GM12878 (cell line): ENCODE results near the gene CCHCR1. TPM values are rescaled to one million over a fixed set of nuclear protein-coding genes. Genes with fewer than 3 reads are reported as not detected.

ENCODE experiments used
- ATAC-seq: fragments of 200-7000 bp; cut with Tn5 transposase; 3 replicates; pipeline ENCODE4 v1.9.1; 2020; ENCODE audit warnings: mild to moderate bottlenecking, moderate library complexity
- BruUV-seq: library from RNA; stranded (reverse); fragments of 400-500 nt; replicated peaks from 2 replicates; lab custom pipeline; 2021; lab: Mats Ljungman, UMichigan
- CTCF ChIA-PET: fragments of 300-600 bp; sonication (Branson Sonifier 250); formaldehyde crosslinking; extraction: SDS; loops from one replicate; lab custom pipeline; 2021; ENCODE audit warnings: inconsistent platforms; lab: Yijun Ruan, JAX
- POLR2A ChIA-PET: fragments of 350-600 bp; formaldehyde crosslinking; extraction: SDS; loops from one replicate; lab custom pipeline; 2021; ENCODE audit warnings: inconsistent platforms; lab: Charles Lee
- RAD21 ChIA-PET: fragments of 300-600 bp; sonication (Branson Sonifier 250); formaldehyde crosslinking; loops from one replicate; lab custom pipeline; 2023; ENCODE audit warnings: antibody characterized with exemption; ENCODE audit not compliant: unreplicated experiment; lab: Charles Lee
- SMC1A ChIA-PET: fragments of 300-600 bp; sonication (Branson Sonifier 250); formaldehyde crosslinking; loops from one replicate; lab custom pipeline; 2023; ENCODE audit not compliant: unreplicated experiment, uncharacterized antibody; lab: Charles Lee
- DNase-seq: peaks from one replicate; pipeline ENCODE4 v3.0.0-alpha.2; 2011; ENCODE audit warnings: low read depth, low spot score
- FAIRE-seq: peaks from 3 replicates; lab custom pipeline; 2011; peaks lifted over from hg19 to GRCh38; lab: Jason Lieb, UNC
- H2AFZ ChIP-seq: 2 replicates; pipeline ENCODE4 v1.6.0; 2011; ENCODE audit warnings: low read depth, low read length, control low read depth; ENCODE audit not compliant: control insufficient read depth
- H3K27ac ChIP-seq: 2 replicates; pipeline ENCODE4 v1.5.1; 2011; ENCODE audit warnings: control low read depth; ENCODE audit not compliant: control insufficient read depth, insufficient read depth
- H3K27me3 ChIP-seq, 2 experiments: replicated peaks in 1 of 2; 2 replicates each; pipeline versions ENCODE4 v1.6.0 to v1.6.1; 2011; ENCODE audit warnings: low read length in 1 of 2; ENCODE audit not compliant: control insufficient read depth in 2 of 2, insufficient read depth in 2 of 2
- H3K36me3 ChIP-seq, 2 experiments: 2 replicates each; pipeline ENCODE4 v1.5.1; 2011; ENCODE audit warnings: low read length in 1 of 2; ENCODE audit not compliant: control insufficient read depth in 2 of 2, insufficient read depth in 2 of 2
- H3K4me1 ChIP-seq: 2 replicates; pipeline ENCODE4 v1.6.1; 2011; ENCODE audit warnings: mild to moderate bottlenecking, low read length, moderate library complexity, mixed read lengths; ENCODE audit not compliant: control insufficient read depth, insufficient read depth
- H3K4me2 ChIP-seq: 2 replicates; pipeline ENCODE4 v1.6.0; 2011; ENCODE audit warnings: control low read depth; ENCODE audit not compliant: control insufficient read depth, insufficient read depth
- H3K4me3 ChIP-seq: fragments of 200-600 bp; sonication (generic); 2 replicates; pipeline ENCODE4 v1.5.1; 2016
- H3K79me2 ChIP-seq: 2 replicates; pipeline ENCODE4 v1.6.0; 2011; ENCODE audit warnings: low read length; ENCODE audit not compliant: control insufficient read depth, insufficient read depth
- H3K9ac ChIP-seq: 2 replicates; pipeline ENCODE4 v1.8.0; 2011; ENCODE audit warnings: low read length, control low read depth, mixed read lengths; ENCODE audit not compliant: control insufficient read depth, insufficient read depth
- H3K9me3 ChIP-seq: replicated peaks from 3 replicates; pipeline ENCODE4 v1.5.1; 2011; ENCODE audit warnings: mild to moderate bottlenecking, low read length; ENCODE audit not compliant: control insufficient read depth, insufficient read depth
- H4K20me1 ChIP-seq: 2 replicates; pipeline ENCODE4 v1.6.0; 2011; ENCODE audit not compliant: control insufficient read depth, insufficient read depth
- CREM ChIP-seq: IDR thresholded peaks from 2 replicates; pipeline ENCODE4 v1.6.1; 2014; ENCODE audit warnings: antibody characterized with exemption, low read depth
- EGR1 ChIP-seq, 2 experiments: IDR thresholded peaks; 1 replicate in 1 of 2; 2 replicates in 1 of 2; pipeline ENCODE4 v1.6.1; 2011 to 2012; ENCODE audit warnings: low read depth in 2 of 2, low read length in 2 of 2, borderline replicate concordance in 1 of 2, mild to moderate bottlenecking in 1 of 2, moderate library complexity in 1 of 2
- FOXM1 ChIP-seq: IDR thresholded peaks from 2 replicates; pipeline ENCODE4 v1.6.1; 2012; ENCODE audit warnings: low read depth, mild to moderate bottlenecking, inconsistent platforms, low read length, moderate library complexity
- IKZF1 ChIP-seq: fragments of 450-650 bp; conservative IDR thresholded peaks from 2 replicates; pipeline ENCODE4 v1.6.1; 2017; ENCODE audit warnings: antibody characterized with exemption, mild to moderate bottlenecking
- IKZF2 ChIP-seq, 2 experiments: fragments of 450-650 bp; IDR thresholded peaks; 2 replicates each; pipeline ENCODE4 v1.6.1; 2017; ENCODE audit warnings: mild to moderate bottlenecking in 2 of 2, moderate library complexity in 2 of 2
- IRF4 ChIP-seq: IDR thresholded peaks from 2 replicates; pipeline ENCODE4 v1.6.1; 2011; ENCODE audit warnings: low read depth, low read length
- JUNB ChIP-seq: IDR thresholded peaks from 2 replicates; pipeline ENCODE4 v1.6.1; 2016; ENCODE audit warnings: antibody characterized with exemption, mild to moderate bottlenecking
- NFIC ChIP-seq: IDR thresholded peaks from 2 replicates; pipeline ENCODE4 v1.6.1; 2012; ENCODE audit warnings: low read depth, mild to moderate bottlenecking, inconsistent platforms, low read length, moderate library complexity
- NFYB ChIP-seq: IDR thresholded peaks from 2 replicates; pipeline ENCODE4 v1.6.1; 2011; ENCODE audit warnings: low read depth, mild to moderate bottlenecking, low read length, improper control_type of control experiment, moderate library complexity; ENCODE audit not compliant: insufficient read depth
- NR2F1 ChIP-seq: fragments of 450-650 bp; conservative IDR thresholded peaks from 2 replicates; pipeline ENCODE4 v1.6.1; 2017; ENCODE audit warnings: mild to moderate bottlenecking
- NRF1 ChIP-seq: conservative IDR thresholded peaks from 2 replicates; pipeline ENCODE4 v1.6.1; 2011; ENCODE audit warnings: mild to moderate bottlenecking, low read depth, low read length, improper control_type of control experiment
- RUNX3 ChIP-seq: IDR thresholded peaks from 2 replicates; pipeline ENCODE4 v1.6.1; 2012; ENCODE audit warnings: low read length, inconsistent platforms
- SMC3 ChIP-seq: IDR thresholded peaks from 2 replicates; pipeline ENCODE4 v1.6.1; 2011; ENCODE audit warnings: low read length, improper control_type of control experiment, borderline replicate concordance
- TCF12 ChIP-seq: IDR thresholded peaks from 2 replicates; pipeline ENCODE4 v1.6.1; 2011; ENCODE audit warnings: low read depth, mild to moderate bottlenecking, low read length
- TCF7 ChIP-seq: IDR thresholded peaks from 2 replicates; pipeline ENCODE4 v1.6.1; 2014; ENCODE audit warnings: antibody characterized with exemption, borderline replicate concordance
- ZBED1 ChIP-seq: IDR thresholded peaks from 2 replicates; pipeline ENCODE4 v1.6.1; 2016; ENCODE audit warnings: borderline replicate concordance
- ZNF24 ChIP-seq: fragments of 450-650 bp; IDR thresholded peaks from 2 replicates; pipeline ENCODE4 v1.6.1; 2017; ENCODE audit warnings: antibody characterized with exemption, mild to moderate bottlenecking
- WGBS: methylation state at CpG from one replicate; pipeline ENCODE4 v1.1.6; 2016; ENCODE audit warnings: low lambda C conversion rate; ENCODE audit not compliant: insufficient replicate concordance, insufficient coverage; ENCODE audit errors: missing lambda C conversion rate; 5-methylcytosine and 5-hydroxymethylcytosine counted together
- in situ Hi-C: fragments of 300-500 bp; cut with MboI; formaldehyde crosslinking; loops from 9 replicates; pipeline ENCODE4 v1.14.3; 2018; ENCODE audit warnings: mixed read lengths
- intact Hi-C: fragments of 100-400 bp; cut with micrococcal nuclease; formaldehyde crosslinking; loops from one replicate; pipeline ENCODE4 v1.14.2; 2022; ENCODE audit not compliant: unreplicated experiment
- polyA plus RNA-seq, 11 experiments: library from polyadenylated mRNA; depleted of rRNA in 4 of 11; unstranded in 6 of 11; stranded (reverse) in 5 of 11; fragments of >200 nt; fragmentation: Nextera tagmentation in 4 of 11; fragmentation: Illumina TruSeq in 1 of 11; extraction: Ambion mirVana in 4 of 11; extraction: Trizol in 1 of 11; gene quantifications; 1 replicate in 1 of 11; 2 replicates in 10 of 11; pipeline versions ENCODE4 v1.2.1 to v1.2.3, GENCODE V29; 2011 to 2016; ENCODE audit warnings: inconsistent platforms in 2 of 11, missing spikeins in 2 of 11, low read depth in 1 of 11
- total RNA-seq, 4 experiments: library from RNA; depleted of rRNA in 3 of 4; stranded (reverse); fragments of >200 nt in 3 of 4; fragmentation: Illumina TruSeq in 1 of 4; extraction: Trizol in 1 of 4; gene quantifications; 2 replicates each; pipeline versions ENCODE4 v1.2.1 to v1.2.3, GENCODE V29; 2013 to 2021

The CCHCR1 gene
- total and polyA plus RNA-seq, 10 of the 15 experiments (the other 5 are each of a cell fraction or from before 2014, with no cell fraction given), result 1.0 to 35.2 (median 24.7) TPM

DNA sequence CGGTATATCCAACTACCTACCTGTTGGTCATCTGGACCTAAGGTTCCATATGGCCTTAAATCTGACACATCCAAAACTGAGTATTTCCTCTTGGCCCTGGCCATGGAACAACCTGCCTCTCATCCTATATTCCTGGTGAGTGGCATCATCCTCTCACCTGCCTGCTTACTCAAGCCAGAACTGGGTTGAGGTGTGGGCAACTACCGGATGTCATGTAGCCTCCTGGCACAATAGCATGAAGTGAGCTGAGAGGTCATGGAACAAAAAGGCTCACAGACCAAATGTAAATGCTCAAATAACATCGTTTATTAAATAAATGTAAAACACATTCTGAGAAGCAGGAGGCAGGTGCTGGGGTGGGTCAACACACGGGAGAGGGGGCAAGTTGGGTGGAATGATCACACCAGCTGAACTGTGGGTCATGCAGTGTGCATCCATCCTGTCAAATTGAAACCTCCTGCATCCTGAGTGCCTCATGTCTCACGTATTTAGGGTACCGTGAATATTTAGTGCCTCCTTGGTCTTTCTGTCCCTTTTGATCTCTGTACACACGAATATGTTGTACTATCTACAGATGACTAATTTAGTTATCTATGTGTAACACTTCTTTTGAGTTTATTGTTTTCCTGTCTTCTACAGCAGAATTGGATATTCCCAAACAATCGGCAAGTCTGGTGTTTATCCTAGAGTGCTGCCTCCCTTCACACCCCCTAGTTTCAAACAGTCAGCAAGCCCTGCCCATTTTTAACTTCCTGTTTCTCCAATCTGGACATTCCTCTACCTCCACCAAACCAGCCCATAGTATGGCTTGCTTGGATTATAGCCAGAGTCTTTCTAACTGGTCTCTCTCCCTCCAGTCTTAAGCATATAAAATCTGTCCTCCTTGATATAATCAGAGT, 20.8 kb upstream of the CCHCR1 start:
- peak; percentile 70 for FAIRE-seq
- 0 out of 4 replicates have a peak, but pooled peaks cover 0 to 2% of the 10 kb centered on the region in 2 experiments for H3K36me3 ChIP-seq
- intact Hi-C loops (no loop called here), in situ Hi-C loops (no loop called here)
- ChIA-PET RAD21 (interaction anchor here (1.2 kb wide), 1 partner anchor 13 kb away, joined by 3 read pairs; no protein-coding TSS in a partner anchor), CTCF (interaction anchor here (0.6 to 1.0 kb wide), 2 partner anchors 18 to 221 kb away, joined by 3 read pairs; no protein-coding TSS in a partner anchor), POLR2A (interaction anchor here (0.8 kb wide), 1 partner anchor 16 kb away, joined by 3 read pairs; no protein-coding TSS in a partner anchor), SMC1A (interaction anchor here (1.0 kb wide), 2 partner anchors 12 to 15 kb away, joined by 3 read pairs; no protein-coding TSS in a partner anchor)
- BruUV-seq, result no TSS peak
- H4K20me1 ChIP-seq, result no peaks in the 10 kb centered on the region
- ATAC-seq, result peak; percentile 88
- peak overlapping the region; percentile 80 for H3K4me2 ChIP-seq
- H3K4me3 ChIP-seq, result no peak overlapping the region
- peaks cover 14% of the 10 kb centered on the region for H3K4me1 ChIP-seq
- H3K9ac ChIP-seq, result no peak overlapping the region
- H2AFZ ChIP-seq, result peak overlapping the region; percentile 48
- H3K79me2 ChIP-seq, result no peaks in the 10 kb centered on the region; the same call in none of the 2 replicates
- no peak for DNase-seq
- H3K27ac ChIP-seq, result peak overlapping the region; percentile 33
- H3K27me3 ChIP-seq, result no peaks in the 10 kb centered on the region
- no peaks in the 10 kb centered on the region for H3K9me3 ChIP-seq
- TF ChIP-seq NFYB (no peak), ZBED1 (0 out of 2 replicates have a peak, but pooled peaks have one; percentile 18), ZNF24 (no peak), EGR1 (IDR thresholded peaks at IDR 0.05; ENCODE audit: borderline replicate concordance in 1 of 2, low read depth in 2 of 2, low read length in 2 of 2) (no peak), CREM (peak; percentile 16; the same call in 1 of the 2 replicates), NRF1 (no peak), IKZF2 (IDR thresholded peaks at IDR 0.05) (0 out of 4 replicates have a peak, but pooled peaks of 1 of the 2 experiments have one; percentile 18), IRF4 (peak; percentile 29; the same call in 1 of the 2 replicates), RUNX3 (peak; percentile 34; the same call in 1 of the 2 replicates), NR2F1 (peak; percentile 44; the same call in 1 of the 2 replicates), NFIC (peak; percentile 38; the same call in 1 of the 2 replicates), SMC3 (no peak), FOXM1 (peak; percentile 29; the same call in 1 of the 2 replicates), TCF12 (0 out of 2 replicates have a peak, but pooled peaks have one; percentile 35), JUNB (peak; percentile 39), TCF7 (0 out of 2 replicates have a peak, but pooled peaks have one; percentile 33), IKZF1 (peak; percentile 34; the same call in 1 of the 2 replicates)
- WGBS, result 11% methylated on average over 8 of the region's 8 CpGs
